Measurements from ENCODE around the gene IGFBP2. TPM values are rescaled to one million over a fixed set of nuclear protein-coding genes. Genes with fewer than 3 reads are reported as not detected.

Gene IGFBP2
- total and polyA plus RNA-seq, 4 donors: 657 to 1,436 (median 766) TPM

DNA sequence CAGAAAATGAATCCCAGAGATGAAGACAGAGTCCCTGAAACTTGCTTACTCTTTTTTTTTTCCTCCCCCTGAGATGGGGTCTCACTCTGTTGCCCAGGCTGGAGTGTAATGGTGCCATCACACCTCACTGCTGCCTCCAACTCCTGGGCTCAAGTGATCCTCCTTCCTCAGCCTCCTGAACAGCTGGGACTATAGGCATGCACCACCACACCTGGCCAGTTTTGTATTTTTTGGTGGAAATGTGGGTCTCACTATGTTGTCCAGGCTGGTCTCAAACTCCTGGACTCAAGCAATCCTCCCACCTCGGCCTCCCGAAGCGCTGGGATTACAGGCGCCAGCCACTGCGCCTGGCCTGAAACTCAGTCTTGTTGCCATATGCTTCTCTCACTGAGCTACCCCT is 27.8 kb downstream of the IGFBP2 start:
- H3K4me3 ChIP-seq (ENCODE audit: low read length in 2 of 2): no peak overlapping the region
- H3K36me3 ChIP-seq (ENCODE audit: control insufficient read depth in 1 of 2, insufficient read depth in 2 of 2, low read length in 1 of 2): peaks cover 0 to 4% of the 10 kb centered on the region in 2 donors
- no peaks in the 10 kb centered on the region for H3K4me1 ChIP-seq (ENCODE audit: control insufficient read depth in 1 of 2, insufficient read depth in 2 of 2, low read length in 2 of 2)
- no peaks in the 10 kb centered on the region for H3K27me3 ChIP-seq (ENCODE audit: control insufficient read depth in 1 of 2, insufficient read depth in 2 of 2, low read length in 1 of 2)
- DNase-seq (no peak), ATAC-seq (ENCODE audit: low FRiP score) (no peak)
- H3K27ac ChIP-seq (ENCODE audit: low read depth in 1 of 2, low read length in 2 of 2): no peak overlapping the region
- intact Hi-C loops (cut with DNase I): no loop called here
- no peaks in the 10 kb centered on the region for H3K9me3 ChIP-seq (ENCODE audit: control insufficient read depth, low read length)
- WGBS, 2 donors: 98% methylated on average over 5 of the region's 5 CpGs

DNA sequence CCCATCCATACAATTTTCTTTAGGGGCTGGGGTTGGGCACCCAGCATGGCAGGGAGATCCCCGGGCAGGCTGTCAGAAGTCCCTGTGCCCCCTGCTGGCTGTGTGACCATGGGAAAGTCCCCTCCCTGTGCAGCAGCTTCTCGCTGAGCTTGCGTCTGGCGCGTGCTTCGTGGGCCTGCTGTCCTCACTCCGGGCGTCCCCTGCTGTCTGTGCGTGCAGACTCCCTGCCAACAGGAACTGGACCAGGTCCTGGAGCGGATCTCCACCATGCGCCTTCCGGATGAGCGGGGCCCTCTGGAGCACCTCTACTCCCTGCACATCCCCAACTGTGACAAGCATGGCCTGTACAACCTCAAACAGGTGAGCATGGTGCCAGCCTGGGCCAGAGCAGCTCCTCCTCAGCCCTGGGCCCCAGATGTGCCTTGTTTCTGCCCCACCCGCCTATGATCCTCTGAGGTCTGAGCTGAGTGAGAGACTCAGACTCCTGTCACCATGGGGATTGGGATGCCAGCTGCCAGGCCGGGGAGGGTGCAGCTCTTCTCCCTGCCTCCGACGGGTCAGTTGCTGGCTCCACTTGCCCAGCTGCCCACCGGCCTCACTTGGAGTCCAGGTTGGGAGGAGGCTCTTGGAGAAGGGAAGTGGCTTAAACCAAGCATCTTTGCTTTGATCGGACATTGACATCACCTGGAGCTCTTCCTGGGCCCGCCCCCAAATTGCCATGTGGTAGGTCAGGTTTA is 28.6 kb downstream of the IGFBP2 start:
- ATAC-seq (ENCODE audit: low FRiP score) (no peak), DNase-seq (peak in 1 of 2 donors; percentile 56)
- Histone ChIP-seq H3K4me3 (ENCODE audit: low read length in 2 of 2) (no peak overlapping the region), H3K27ac (ENCODE audit: low read depth in 1 of 2, low read length in 2 of 2) (no peak overlapping the region), H3K36me3 (ENCODE audit: control insufficient read depth in 1 of 2, insufficient read depth in 2 of 2, low read length in 1 of 2) (peaks cover 0 to 4% of the 10 kb centered on the region in 2 donors), H3K4me1 (ENCODE audit: control insufficient read depth in 1 of 2, insufficient read depth in 2 of 2, low read length in 2 of 2) (no peaks in the 10 kb centered on the region), H3K9me3 (ENCODE audit: control insufficient read depth, low read length) (no peaks in the 10 kb centered on the region), H3K27me3 (ENCODE audit: control insufficient read depth in 1 of 2, insufficient read depth in 2 of 2, low read length in 1 of 2) (no peaks in the 10 kb centered on the region)
- 71 to 73% methylated on average over 20 of the region's 20 CpGs for WGBS, 2 donors
- intact Hi-C loops (cut with DNase I): no loop called here

DNA sequence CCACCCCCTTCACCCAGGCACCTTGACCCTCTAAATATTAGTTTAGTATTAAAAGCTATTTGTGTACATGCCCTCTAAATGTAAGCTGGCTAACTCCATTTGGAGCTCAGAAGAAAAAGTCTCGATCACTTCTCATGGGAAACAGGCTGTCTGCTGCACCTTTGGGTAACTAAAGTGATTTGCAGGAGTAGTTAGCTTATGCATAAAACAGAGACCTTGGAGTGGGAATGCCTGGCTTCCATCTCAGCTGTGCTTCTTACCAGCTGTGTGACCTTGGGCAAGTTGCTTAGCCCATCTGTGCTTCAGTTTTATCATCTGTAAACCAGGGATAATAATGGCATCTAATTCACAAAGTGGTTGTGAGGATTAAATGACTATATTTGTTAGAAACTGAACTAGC is 29.9 kb downstream of the IGFBP2 start:
- intact Hi-C loops (cut with DNase I): no loop called here

DNA sequence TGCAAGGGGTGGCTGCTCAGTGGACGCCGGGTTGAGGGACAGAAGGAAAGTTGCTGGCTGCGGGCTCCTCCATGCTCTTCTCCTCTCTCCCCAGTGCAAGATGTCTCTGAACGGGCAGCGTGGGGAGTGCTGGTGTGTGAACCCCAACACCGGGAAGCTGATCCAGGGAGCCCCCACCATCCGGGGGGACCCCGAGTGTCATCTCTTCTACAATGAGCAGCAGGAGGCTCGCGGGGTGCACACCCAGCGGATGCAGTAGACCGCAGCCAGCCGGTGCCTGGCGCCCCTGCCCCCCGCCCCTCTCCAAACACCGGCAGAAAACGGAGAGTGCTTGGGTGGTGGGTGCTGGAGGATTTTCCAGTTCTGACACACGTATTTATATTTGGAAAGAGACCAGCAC is 30.6 kb downstream of the IGFBP2 start:
- peak in 1 of 2 donors; percentile 33 for DNase-seq
- no peaks in the 10 kb centered on the region for H3K9me3 ChIP-seq (ENCODE audit: control insufficient read depth, low read length)
- H3K27ac ChIP-seq (ENCODE audit: low read depth in 1 of 2, low read length in 2 of 2): no peak overlapping the region
- H3K4me1 ChIP-seq (ENCODE audit: control insufficient read depth in 1 of 2, insufficient read depth in 2 of 2, low read length in 2 of 2): no peaks in the 10 kb centered on the region
- ATAC-seq (ENCODE audit: low FRiP score): no peak
- 84 to 87% methylated on average over 18 of the region's 18 CpGs for WGBS, 2 donors
- H3K27me3 ChIP-seq (ENCODE audit: control insufficient read depth in 1 of 2, insufficient read depth in 2 of 2, low read length in 1 of 2): no peaks in the 10 kb centered on the region
- H3K36me3 ChIP-seq (ENCODE audit: control insufficient read depth in 1 of 2, insufficient read depth in 2 of 2, low read length in 1 of 2): peaks cover 0 to 4% of the 10 kb centered on the region in 2 donors
- H3K4me3 ChIP-seq (ENCODE audit: low read length in 2 of 2): no peak overlapping the region
- intact Hi-C loops (cut with DNase I): no loop called here

More for the DNA sequence above, 29.9 kb downstream of the IGFBP2 start:
- Histone ChIP-seq H3K4me1 (ENCODE audit: control insufficient read depth in 1 of 2, insufficient read depth in 2 of 2, low read length in 2 of 2) (no peaks in the 10 kb centered on the region), H3K4me3 (ENCODE audit: low read length in 2 of 2) (no peak overlapping the region), H3K9me3 (ENCODE audit: control insufficient read depth, low read length) (no peaks in the 10 kb centered on the region), H3K27me3 (ENCODE audit: control insufficient read depth in 1 of 2, insufficient read depth in 2 of 2, low read length in 1 of 2) (no peaks in the 10 kb centered on the region), H3K36me3 (ENCODE audit: control insufficient read depth in 1 of 2, insufficient read depth in 2 of 2, low read length in 1 of 2) (peaks cover 0 to 4% of the 10 kb centered on the region in 2 donors), H3K27ac (ENCODE audit: low read depth in 1 of 2, low read length in 2 of 2) (no peak overlapping the region)
- 91 to 94% methylated on average over 1 of the region's 1 CpG for WGBS, 2 donors
- DNase-seq: no peak
- ATAC-seq (ENCODE audit: low FRiP score): no peak

GRCh38 chr2:216664593-216665034 is 31.4 kb downstream of the IGFBP2 start:
- Histone ChIP-seq H3K27ac (ENCODE audit: low read depth in 1 of 2, low read length in 2 of 2) (peak overlapping the region in 1 of 2 donors; percentile 31), H3K9me3 (ENCODE audit: control insufficient read depth, low read length) (no peaks in the 10 kb centered on the region), H3K27me3 (ENCODE audit: control insufficient read depth in 1 of 2, insufficient read depth in 2 of 2, low read length in 1 of 2) (no peaks in the 10 kb centered on the region), H3K36me3 (ENCODE audit: control insufficient read depth in 1 of 2, insufficient read depth in 2 of 2, low read length in 1 of 2) (peaks cover 0 to 4% of the 10 kb centered on the region in 2 donors), H3K4me1 (ENCODE audit: control insufficient read depth in 1 of 2, insufficient read depth in 2 of 2, low read length in 2 of 2) (no peaks in the 10 kb centered on the region), H3K4me3 (ENCODE audit: low read length in 2 of 2) (no peak overlapping the region)
- ATAC-seq (ENCODE audit: low FRiP score): no peak
- WGBS, 2 donors: 37 to 46% methylated on average over 6 of the region's 6 CpGs
- intact Hi-C loops (cut with DNase I): no loop called here
- peak in 1 of 2 donors; percentile 32 for DNase-seq

- Histone ChIP-seq H3K4me3 (ENCODE audit: low read length in 2 of 2) (no peak overlapping the region), H3K9me3 (ENCODE audit: control insufficient read depth, low read length) (no peaks in the 10 kb centered on the region), H3K27ac (ENCODE audit: low read depth in 1 of 2, low read length in 2 of 2) (peak overlapping the region in 1 of 2 donors; percentile 3), H3K36me3 (ENCODE audit: control insufficient read depth in 1 of 2, insufficient read depth in 2 of 2, low read length in 1 of 2) (peaks cover 0 to 4% of the 10 kb centered on the region in 2 donors), H3K4me1 (ENCODE audit: control insufficient read depth in 1 of 2, insufficient read depth in 2 of 2, low read length in 2 of 2) (no peaks in the 10 kb centered on the region), H3K27me3 (ENCODE audit: control insufficient read depth in 1 of 2, insufficient read depth in 2 of 2, low read length in 1 of 2) (no peaks in the 10 kb centered on the region)
- intact Hi-C loops (cut with DNase I): no loop called here
- DNase-seq (peak in 1 of 2 donors; percentile 58), ATAC-seq (ENCODE audit: low FRiP score) (no peak)
- WGBS, 2 donors: 10 to 13% methylated on average over 7 of the region's 7 CpGs
Measured at GRCh38 chr2:216665242-216665641, 32.0 kb downstream of the IGFBP2 start.

DNA sequence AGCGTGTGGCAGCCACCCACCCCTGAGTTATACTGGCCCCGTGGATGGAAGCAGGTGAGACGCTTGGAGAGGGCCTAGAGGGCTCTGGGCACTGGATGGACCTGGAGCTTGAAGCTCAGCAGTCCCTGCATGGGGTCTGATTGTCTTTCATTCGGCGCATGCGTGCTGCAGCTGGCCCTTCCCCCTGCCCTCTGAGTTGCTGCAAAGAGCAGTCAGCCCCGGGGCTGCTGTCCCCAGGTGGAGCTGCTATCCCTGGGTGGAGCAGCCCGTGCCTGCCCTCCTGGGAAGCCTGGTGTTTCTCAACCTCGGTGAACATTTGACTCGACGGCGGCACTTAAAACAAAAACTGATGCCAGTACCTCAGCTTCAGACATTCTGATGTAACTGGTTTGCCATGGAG is 32.5 kb downstream of the IGFBP2 start:
- intact Hi-C loops (cut with DNase I): loop anchor here (1.0 kb wide), 2 partner anchors 147 to 148 kb away; no protein-coding TSS in a partner anchor
- Histone ChIP-seq H3K36me3 (ENCODE audit: control insufficient read depth in 1 of 2, insufficient read depth in 2 of 2, low read length in 1 of 2) (peaks cover 0 to 4% of the 10 kb centered on the region in 2 donors), H3K27ac (ENCODE audit: low read depth in 1 of 2, low read length in 2 of 2) (peak overlapping the region in 1 of 2 donors; percentile 45), H3K9me3 (ENCODE audit: control insufficient read depth, low read length) (no peaks in the 10 kb centered on the region), H3K4me1 (ENCODE audit: control insufficient read depth in 1 of 2, insufficient read depth in 2 of 2, low read length in 2 of 2) (no peaks in the 10 kb centered on the region), H3K4me3 (ENCODE audit: low read length in 2 of 2) (no peak overlapping the region), H3K27me3 (ENCODE audit: control insufficient read depth in 1 of 2, insufficient read depth in 2 of 2, low read length in 1 of 2) (no peaks in the 10 kb centered on the region)
- peak in 1 of 2 donors; percentile 39 for DNase-seq
- WGBS, 2 donors: 26 to 27% methylated on average over 12 of the region's 12 CpGs
- no peak for ATAC-seq (ENCODE audit: low FRiP score)

DNA sequence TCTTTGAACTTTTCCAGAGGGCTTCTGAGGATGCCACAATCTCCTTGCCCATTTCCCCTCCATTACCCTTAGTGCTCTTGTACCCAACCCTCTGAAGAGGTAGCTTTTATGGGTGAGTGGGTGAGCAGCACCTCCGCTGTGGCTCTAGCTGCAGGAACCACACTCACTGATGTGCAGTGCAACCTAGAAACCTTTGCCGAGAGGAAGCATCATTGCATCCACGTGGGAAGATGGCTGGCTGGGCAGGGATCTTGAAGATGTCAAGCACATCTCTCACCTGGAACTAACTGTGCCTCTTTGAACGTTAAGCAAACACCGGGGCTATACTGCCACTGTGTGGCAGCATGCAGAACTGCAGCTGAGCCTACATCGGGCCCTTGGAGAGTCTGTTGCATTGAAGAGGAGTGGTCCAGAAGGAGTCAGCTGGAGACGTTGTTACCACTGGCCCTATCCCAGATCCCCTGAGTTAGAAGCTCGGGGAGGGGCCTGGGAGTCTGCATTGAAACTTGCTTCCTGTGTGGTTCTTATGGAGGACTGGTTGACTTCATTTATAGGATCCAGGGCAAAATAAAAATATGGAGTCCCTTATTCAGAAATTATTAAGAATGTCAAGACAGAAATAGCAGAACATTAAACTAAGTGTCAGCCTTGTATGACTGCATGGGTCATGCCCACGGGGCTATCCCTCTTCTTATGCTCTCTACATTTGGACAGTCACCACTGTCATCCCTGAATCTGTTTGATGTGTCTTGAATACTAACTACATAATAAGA is 33.4 kb downstream of the IGFBP2 start:
- WGBS, 2 donors: 16% methylated on average over 9 of the region's 9 CpGs
- no peaks in the 10 kb centered on the region for H3K4me1 ChIP-seq (ENCODE audit: control insufficient read depth in 1 of 2, insufficient read depth in 2 of 2, low read length in 2 of 2)
- intact Hi-C loops (cut with DNase I): loop anchor here (1.0 kb wide), 2 partner anchors 148 to 149 kb away; no protein-coding TSS in a partner anchor
- DNase-seq: peak; percentile 69 to 87
- H3K36me3 ChIP-seq (ENCODE audit: control insufficient read depth in 1 of 2, insufficient read depth in 2 of 2, low read length in 1 of 2): peaks cover 0 to 4% of the 10 kb centered on the region in 2 donors
- no peaks in the 10 kb centered on the region for H3K9me3 ChIP-seq (ENCODE audit: control insufficient read depth, low read length)
- H3K27ac ChIP-seq (ENCODE audit: low read depth in 1 of 2, low read length in 2 of 2): no peak overlapping the region
- no peaks in the 10 kb centered on the region for H3K27me3 ChIP-seq (ENCODE audit: control insufficient read depth in 1 of 2, insufficient read depth in 2 of 2, low read length in 1 of 2)
- no peak overlapping the region for H3K4me3 ChIP-seq (ENCODE audit: low read length in 2 of 2)
- peak; percentile 79 for ATAC-seq (ENCODE audit: low FRiP score)
